ENCODE data around the gene AHCYL2. TPM values are rescaled to one million over a fixed set of nuclear protein-coding genes. Genes with fewer than 3 reads are reported as not detected.

AHCYL2 gene
- total RNA-seq, 1 donor from 2014 or later, result 106 TPM

GRCh38 chr7:129423700-129424410, 199.0 kb downstream of the AHCYL2 start:
- DNase-seq (no peak), ATAC-seq (no peak)
- Histone ChIP-seq H3K27me3 (no peaks in the 10 kb centered on the region), H3K9me3 (no peaks in the 10 kb centered on the region), H3K4me3 (no peak overlapping the region), H3K4me1 (no peaks in the 10 kb centered on the region), H3K36me3 (peaks cover 50% of the 10 kb centered on the region), H3K27ac (no peak overlapping the region)
- intact Hi-C loops (cut with DNase I), result no loop called here
- TF ChIP-seq CTCF (IDR thresholded peaks at IDR 0.05), result no peak

- peaks cover 50% of the 10 kb centered on the region for H3K36me3 ChIP-seq
- H3K4me3 ChIP-seq, result no peak overlapping the region
- intact Hi-C loops (cut with DNase I), result no loop called here
- H3K27ac ChIP-seq, result no peak overlapping the region
- ATAC-seq, result no peak
- no peak for TF ChIP-seq CTCF (IDR thresholded peaks at IDR 0.05)
- H3K9me3 ChIP-seq, result no peaks in the 10 kb centered on the region
- H3K27me3 ChIP-seq, result no peaks in the 10 kb centered on the region
- no peak for DNase-seq
- H3K4me1 ChIP-seq, result no peaks in the 10 kb centered on the region
Observed at GRCh38 chr7:129426482-129426881, 201.7 kb downstream of the AHCYL2 start.

GRCh38 chr7:129427526-129428045, 202.8 kb downstream of the AHCYL2 start:
- DNase-seq, result no peak
- Histone ChIP-seq H3K4me1 (no peaks in the 10 kb centered on the region), H3K27me3 (no peaks in the 10 kb centered on the region), H3K27ac (no peak overlapping the region), H3K36me3 (peaks cover 40% of the 10 kb centered on the region), H3K4me3 (no peak overlapping the region), H3K9me3 (no peaks in the 10 kb centered on the region)
- no peak for ATAC-seq
- intact Hi-C loops (cut with DNase I), result no loop called here
- no peak for TF ChIP-seq CTCF (IDR thresholded peaks at IDR 0.05)

- Histone ChIP-seq H3K4me3 (no peak overlapping the region), H3K4me1 (peaks cover 13% of the 10 kb centered on the region), H3K27me3 (peaks cover 12% of the 10 kb centered on the region), H3K9me3 (no peaks in the 10 kb centered on the region), H3K27ac (no peak overlapping the region), H3K36me3 (peaks cover 3% of the 10 kb centered on the region)
- DNase-seq, result no peak
- intact Hi-C loops (cut with DNase I), result no loop called here
- no peak for TF ChIP-seq CTCF (IDR thresholded peaks at IDR 0.05)
- ATAC-seq, result no peak
Observed at GRCh38 chr7:129431911-129432643, 207.2 kb downstream of the AHCYL2 start.

GRCh38 chr7:129433847-129434674, 209.2 kb downstream of the AHCYL2 start, which contains the start of gene STRIP2:
Gene STRIP2 (plus strand): TSS chr7:129434432. CDS start chr7:129434473, 41 bp downstream.
- ATAC-seq, result peak; percentile 98
- DNase-seq, result peak; percentile 96
- intact Hi-C loops (cut with DNase I), result no loop called here
- no peaks in the 10 kb centered on the region for H3K36me3 ChIP-seq
- peak within 1 kb of the TSS; percentile 88 for H3K4me3 ChIP-seq
- peaks cover 12% of the 10 kb centered on the region for H3K27me3 ChIP-seq
- H3K27ac ChIP-seq, result peak within 1 kb of the TSS; percentile 19
- no peak for TF ChIP-seq CTCF (IDR thresholded peaks at IDR 0.05)
- peaks cover 13% of the 10 kb centered on the region for H3K4me1 ChIP-seq
- no peaks in the 10 kb centered on the region for H3K9me3 ChIP-seq

Data from upper lobe of right lung (tissue), 1 donor.